GM12878 (cell line): ENCODE data around the gene RBPJ. TPM values are rescaled to one million over a fixed set of nuclear protein-coding genes. Genes with fewer than 3 reads are reported as not detected.

ENCODE experiments used
- ATAC-seq: fragments of 200-7000 bp; cut with Tn5 transposase; 3 replicates; pipeline ENCODE4 v1.9.1; 2020; ENCODE audit warnings: mild to moderate bottlenecking, moderate library complexity
- BruUV-seq: library from RNA; stranded (reverse); fragments of 400-500 nt; replicated peaks from 2 replicates; lab custom pipeline; 2021; lab: Mats Ljungman, UMichigan
- CTCF ChIA-PET: fragments of 300-600 bp; sonication (Branson Sonifier 250); formaldehyde crosslinking; extraction: SDS; loops from one replicate; lab custom pipeline; 2021; ENCODE audit warnings: inconsistent platforms; lab: Yijun Ruan, JAX
- POLR2A ChIA-PET: fragments of 350-600 bp; formaldehyde crosslinking; extraction: SDS; loops from one replicate; lab custom pipeline; 2021; ENCODE audit warnings: inconsistent platforms; lab: Charles Lee
- RAD21 ChIA-PET: fragments of 300-600 bp; sonication (Branson Sonifier 250); formaldehyde crosslinking; loops from one replicate; lab custom pipeline; 2023; ENCODE audit warnings: antibody characterized with exemption; ENCODE audit not compliant: unreplicated experiment; lab: Charles Lee
- SMC1A ChIA-PET: fragments of 300-600 bp; sonication (Branson Sonifier 250); formaldehyde crosslinking; loops from one replicate; lab custom pipeline; 2023; ENCODE audit not compliant: unreplicated experiment, uncharacterized antibody; lab: Charles Lee
- DNase-seq: peaks from one replicate; pipeline ENCODE4 v3.0.0-alpha.2; 2011; ENCODE audit warnings: low read depth, low spot score
- FAIRE-seq: peaks from 3 replicates; lab custom pipeline; 2011; peaks lifted over from hg19 to GRCh38; lab: Jason Lieb, UNC
- H2AFZ ChIP-seq: 2 replicates; pipeline ENCODE4 v1.6.0; 2011; ENCODE audit warnings: low read depth, low read length, control low read depth; ENCODE audit not compliant: control insufficient read depth
- H3K27ac ChIP-seq: 2 replicates; pipeline ENCODE4 v1.5.1; 2011; ENCODE audit warnings: control low read depth; ENCODE audit not compliant: control insufficient read depth, insufficient read depth
- H3K27me3 ChIP-seq, 2 experiments: replicated peaks in 1 of 2; 2 replicates each; pipeline versions ENCODE4 v1.6.0 to v1.6.1; 2011; ENCODE audit warnings: low read length in 1 of 2; ENCODE audit not compliant: control insufficient read depth in 2 of 2, insufficient read depth in 2 of 2
- H3K36me3 ChIP-seq, 2 experiments: 2 replicates each; pipeline ENCODE4 v1.5.1; 2011; ENCODE audit warnings: low read length in 1 of 2; ENCODE audit not compliant: control insufficient read depth in 2 of 2, insufficient read depth in 2 of 2
- H3K4me1 ChIP-seq: 2 replicates; pipeline ENCODE4 v1.6.1; 2011; ENCODE audit warnings: mild to moderate bottlenecking, low read length, moderate library complexity, mixed read lengths; ENCODE audit not compliant: control insufficient read depth, insufficient read depth
- H3K4me2 ChIP-seq: 2 replicates; pipeline ENCODE4 v1.6.0; 2011; ENCODE audit warnings: control low read depth; ENCODE audit not compliant: control insufficient read depth, insufficient read depth
- H3K4me3 ChIP-seq: fragments of 200-600 bp; sonication (generic); 2 replicates; pipeline ENCODE4 v1.5.1; 2016
- H3K79me2 ChIP-seq: 2 replicates; pipeline ENCODE4 v1.6.0; 2011; ENCODE audit warnings: low read length; ENCODE audit not compliant: control insufficient read depth, insufficient read depth
- H3K9ac ChIP-seq: 2 replicates; pipeline ENCODE4 v1.8.0; 2011; ENCODE audit warnings: low read length, control low read depth, mixed read lengths; ENCODE audit not compliant: control insufficient read depth, insufficient read depth
- H3K9me3 ChIP-seq: replicated peaks from 3 replicates; pipeline ENCODE4 v1.5.1; 2011; ENCODE audit warnings: mild to moderate bottlenecking, low read length; ENCODE audit not compliant: control insufficient read depth, insufficient read depth
- H4K20me1 ChIP-seq: 2 replicates; pipeline ENCODE4 v1.6.0; 2011; ENCODE audit not compliant: control insufficient read depth, insufficient read depth
- ATF2 ChIP-seq: IDR thresholded peaks from 2 replicates; pipeline ENCODE4 v1.6.1; 2012; ENCODE audit warnings: low read length, inconsistent platforms
- BHLHE40 ChIP-seq, 2 experiments: fragments of 450-650 bp in 1 of 2; IDR thresholded peaks; 2 replicates each; pipeline ENCODE4 v1.6.1; 2011 to 2017; ENCODE audit warnings: low read depth in 2 of 2, borderline replicate concordance in 1 of 2, improper control_type of control experiment in 1 of 2, low read length in 1 of 2, mild to moderate bottlenecking in 1 of 2
- ETV6 ChIP-seq, 2 experiments: fragments of 450-650 bp in 1 of 2; IDR thresholded peaks in 1 of 2; conservative IDR thresholded peaks in 1 of 2; 2 replicates each; pipeline ENCODE4 v1.6.1; 2014; ENCODE audit warnings: antibody characterized with exemption in 1 of 2, borderline replicate concordance in 1 of 2, low read depth in 1 of 2, mild to moderate bottlenecking in 1 of 2, moderate library complexity in 1 of 2
- EZH2 ChIP-seq: IDR thresholded peaks from 2 replicates; pipeline ENCODE4 v1.6.1; 2012; ENCODE audit warnings: low read depth, mild to moderate bottlenecking, control low read depth, inconsistent platforms, low read length, borderline replicate concordance; ENCODE audit not compliant: control insufficient read depth
- IKZF1 ChIP-seq: fragments of 450-650 bp; conservative IDR thresholded peaks from 2 replicates; pipeline ENCODE4 v1.6.1; 2017; ENCODE audit warnings: antibody characterized with exemption, mild to moderate bottlenecking
- IRF3 ChIP-seq: fragments of 450-650 bp; IDR thresholded peaks from 2 replicates; pipeline ENCODE4 v1.6.1; 2014; ENCODE audit warnings: mild to moderate bottlenecking
- MYB ChIP-seq: fragments of 150-350 bp; IDR thresholded peaks from 2 replicates; pipeline ENCODE4 v1.6.1; 2014; ENCODE audit warnings: mild to moderate bottlenecking, low read depth, low read length, borderline replicate concordance
- NFYA ChIP-seq: IDR thresholded peaks from 2 replicates; pipeline ENCODE4 v1.6.1; 2011; ENCODE audit warnings: low read depth, mild to moderate bottlenecking, low read length, improper control_type of control experiment, borderline replicate concordance
- PAX5 ChIP-seq: IDR thresholded peaks from 2 replicates; pipeline ENCODE4 v1.6.1; 2011; ENCODE audit warnings: low read depth, low read length, borderline replicate concordance
- SMC3 ChIP-seq: IDR thresholded peaks from 2 replicates; pipeline ENCODE4 v1.6.1; 2011; ENCODE audit warnings: low read length, improper control_type of control experiment, borderline replicate concordance
- ZBTB4 ChIP-seq: fragments of 450-650 bp; formaldehyde crosslinking; IDR thresholded peaks from 2 replicates; pipeline ENCODE4 v1.4.0; 2022; ENCODE audit warnings: mild to moderate bottlenecking, moderate library complexity
- WGBS: methylation state at CpG from one replicate; pipeline ENCODE4 v1.1.6; 2016; ENCODE audit warnings: low lambda C conversion rate; ENCODE audit not compliant: insufficient replicate concordance, insufficient coverage; ENCODE audit errors: missing lambda C conversion rate; 5-methylcytosine and 5-hydroxymethylcytosine counted together
- in situ Hi-C: fragments of 300-500 bp; cut with MboI; formaldehyde crosslinking; loops from 9 replicates; pipeline ENCODE4 v1.14.3; 2018; ENCODE audit warnings: mixed read lengths
- intact Hi-C: fragments of 100-400 bp; cut with micrococcal nuclease; formaldehyde crosslinking; loops from one replicate; pipeline ENCODE4 v1.14.2; 2022; ENCODE audit not compliant: unreplicated experiment
- polyA plus RNA-seq, 11 experiments: library from polyadenylated mRNA; depleted of rRNA in 4 of 11; unstranded in 6 of 11; stranded (reverse) in 5 of 11; fragments of >200 nt; fragmentation: Nextera tagmentation in 4 of 11; fragmentation: Illumina TruSeq in 1 of 11; extraction: Ambion mirVana in 4 of 11; extraction: Trizol in 1 of 11; gene quantifications; 1 replicate in 1 of 11; 2 replicates in 10 of 11; pipeline versions ENCODE4 v1.2.1 to v1.2.3, GENCODE V29; 2011 to 2016; ENCODE audit warnings: inconsistent platforms in 2 of 11, missing spikeins in 2 of 11, low read depth in 1 of 11
- total RNA-seq, 4 experiments: library from RNA; depleted of rRNA in 3 of 4; stranded (reverse); fragments of >200 nt in 3 of 4; fragmentation: Illumina TruSeq in 1 of 4; extraction: Trizol in 1 of 4; gene quantifications; 2 replicates each; pipeline versions ENCODE4 v1.2.1 to v1.2.3, GENCODE V29; 2013 to 2021

Gene RBPJ
- total and polyA plus RNA-seq, 10 of the 15 experiments (the other 5 are each of a cell fraction or from before 2014, with no cell fraction given): 24.5 to 87.6 (median 41.6) TPM

GRCh38 chr4:26355392-26356052, 34.7 kb downstream of the RBPJ start:
- H3K27ac ChIP-seq: no peak overlapping the region
- no peaks in the 10 kb centered on the region; a peak in 1 of 4 replicates for H3K36me3 ChIP-seq
- H3K9ac ChIP-seq: no peak overlapping the region
- CTCF ChIA-PET: interaction anchor here (0.6 to 2.2 kb wide), 10 partner anchors 10 to 279 kb away, joined by 3 to 6 read pairs (median 3); no protein-coding TSS in a partner anchor
- 100% methylated on average over 1 of the region's 1 CpG for WGBS
- H3K9me3 ChIP-seq: no peaks in the 10 kb centered on the region; the same call in 2 of the 3 replicates
- peaks cover 4% of the 10 kb centered on the region; the same call in 1 of the 2 replicates for H4K20me1 ChIP-seq
- no peak for DNase-seq
- no peak overlapping the region for H3K4me2 ChIP-seq
- in situ Hi-C loops: no loop called here
- FAIRE-seq: no peak
- BruUV-seq: no TSS peak
- SMC1A ChIA-PET: interaction anchor here (0.9 to 2.0 kb wide), 8 partner anchors 9 to 29 kb away, joined by 3 to 9 read pairs (median 4); no protein-coding TSS in a partner anchor
- RAD21 ChIA-PET: interaction anchor here (1.4 to 1.5 kb wide), 2 partner anchors 10 to 44 kb away, joined by 4 to 5 read pairs; no protein-coding TSS in a partner anchor
- peak; percentile 25; the same call in 1 of the 3 replicates for ATAC-seq
- H3K27me3 ChIP-seq: no peaks in the 10 kb centered on the region
- intact Hi-C loops: no loop called here
- H3K4me3 ChIP-seq: no peak overlapping the region
- POLR2A ChIA-PET: interaction anchor here (1.4 kb wide), 2 partner anchors 10 to 17 kb away, joined by 4 to 5 read pairs; no protein-coding TSS in a partner anchor
- H3K79me2 ChIP-seq: peaks cover 49% of the 10 kb centered on the region
- peaks cover 7% of the 10 kb centered on the region for H3K4me1 ChIP-seq
- H2AFZ ChIP-seq: no peak overlapping the region
- no peak for TF ChIP-seq ZBTB4 (CRISPR knock-in tag)
- no peak for TF ChIP-seq ETV6 (conservative IDR thresholded peaks at IDR 0.05 in 1 of 2, IDR thresholded peaks at IDR 0.05 in 1 of 2; ENCODE audit: borderline replicate concordance in 1 of 2, low read depth in 1 of 2)
- no peak for TF ChIP-seq IKZF1
- no peak for TF ChIP-seq NFYA
- no peak for TF ChIP-seq IRF3
- no peak for TF ChIP-seq PAX5
- no peak for TF ChIP-seq SMC3
- no peak for TF ChIP-seq ATF2
- no peak for TF ChIP-seq EZH2
- TF ChIP-seq BHLHE40 (IDR thresholded peaks at IDR 0.05; ENCODE audit: borderline replicate concordance in 1 of 2, low read depth in 2 of 2, low read length in 1 of 2): no peak
- no peak for TF ChIP-seq MYB
